BJ (cell line): ENCODE data around the gene METRNL. TPM values are rescaled to one million over a fixed set of nuclear protein-coding genes. Genes with fewer than 3 reads are reported as not detected.

Experiments used
- CTCF ChIA-PET: fragments of 350-600 bp; formaldehyde crosslinking; extraction: SDS; loops from one replicate; lab custom pipeline; 2021; ENCODE audit warnings: antibody characterized with exemption, inconsistent platforms; lab: Yijun Ruan, JAX
- POLR2A ChIA-PET: fragments of 300-600 bp; sonication (Branson Sonifier 250); formaldehyde crosslinking; extraction: SDS; loops from one replicate; lab custom pipeline; 2021; ENCODE audit warnings: antibody characterized with exemption; lab: Charles Lee
- DNase-seq: peaks from one replicate; pipeline ENCODE4 v3.0.0-alpha.2; 2011; ENCODE audit warnings: low read depth
- H3K27me3 ChIP-seq: 2 replicates; pipeline ENCODE4 v1.6.0; 2011; ENCODE audit warnings: low read length; ENCODE audit not compliant: control insufficient read depth, insufficient read depth
- H3K36me3 ChIP-seq: 2 replicates; pipeline ENCODE4 v1.5.1; 2011; ENCODE audit warnings: low read length; ENCODE audit not compliant: control insufficient read depth, insufficient read depth
- H3K4me3 ChIP-seq: 2 replicates; pipeline ENCODE4 v1.5.1; 2011; ENCODE audit warnings: low read depth, mild to moderate bottlenecking, control low read depth, low read length
- polyA plus RNA-seq: library from polyadenylated mRNA; depleted of rRNA; stranded (reverse); fragments of >200 nt; gene quantifications from 2 replicates; pipeline ENCODE4 v1.2.3, GENCODE V29; 2011
- TF ChIP-seq, protein P1 (sequence below): IDR thresholded peaks from 2 replicates; pipeline ENCODE4 v1.5.1; 2011; ENCODE audit warnings: low read depth, mild to moderate bottlenecking, control low read depth, inconsistent platforms, low read length, moderate library complexity; ENCODE audit not compliant: insufficient read depth

METRNL gene
- polyA plus RNA-seq, 1 experiment, result 63.2 TPM

DNA sequence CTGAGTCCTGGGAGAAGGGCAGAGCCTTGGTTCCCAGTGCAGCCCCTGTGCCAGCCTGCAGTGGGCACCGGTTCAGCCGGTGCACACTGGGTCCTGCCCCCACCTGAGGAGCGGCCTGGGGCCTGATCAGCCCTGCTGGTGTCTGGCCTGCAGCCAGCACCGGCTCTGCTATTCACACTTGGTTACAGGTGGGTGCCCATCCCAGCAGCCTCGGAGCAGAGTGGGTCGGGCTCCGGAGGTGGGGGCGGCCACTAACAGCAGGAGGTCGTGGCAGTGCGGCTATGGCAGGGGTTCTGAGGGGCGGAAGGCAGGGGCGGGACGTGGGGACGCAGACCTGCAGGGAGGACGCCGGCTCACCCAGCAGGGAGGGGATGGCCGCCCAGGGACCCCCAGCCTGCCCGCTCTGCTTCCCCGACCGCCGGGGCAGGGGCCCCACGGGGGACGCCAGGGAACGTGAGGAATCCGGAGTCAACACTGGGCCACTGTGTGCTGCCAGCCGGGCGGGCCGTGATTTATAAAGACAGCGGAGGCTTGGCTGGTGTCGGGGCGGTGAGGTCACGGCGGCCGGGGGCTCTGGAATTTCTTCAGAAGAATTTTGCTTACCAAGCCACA, 20.3 kb downstream of the METRNL start:
- CTCF ChIA-PET, result no interaction called here
- Histone ChIP-seq H3K27me3 (no peaks in the 10 kb centered on the region), H3K36me3 (peaks cover 22% of the 10 kb centered on the region), H3K4me3 (peak overlapping the region; percentile 10; the same call in 1 of the 2 replicates)
- DNase-seq, result no peak
- TF ChIP-seq, protein P1, sequence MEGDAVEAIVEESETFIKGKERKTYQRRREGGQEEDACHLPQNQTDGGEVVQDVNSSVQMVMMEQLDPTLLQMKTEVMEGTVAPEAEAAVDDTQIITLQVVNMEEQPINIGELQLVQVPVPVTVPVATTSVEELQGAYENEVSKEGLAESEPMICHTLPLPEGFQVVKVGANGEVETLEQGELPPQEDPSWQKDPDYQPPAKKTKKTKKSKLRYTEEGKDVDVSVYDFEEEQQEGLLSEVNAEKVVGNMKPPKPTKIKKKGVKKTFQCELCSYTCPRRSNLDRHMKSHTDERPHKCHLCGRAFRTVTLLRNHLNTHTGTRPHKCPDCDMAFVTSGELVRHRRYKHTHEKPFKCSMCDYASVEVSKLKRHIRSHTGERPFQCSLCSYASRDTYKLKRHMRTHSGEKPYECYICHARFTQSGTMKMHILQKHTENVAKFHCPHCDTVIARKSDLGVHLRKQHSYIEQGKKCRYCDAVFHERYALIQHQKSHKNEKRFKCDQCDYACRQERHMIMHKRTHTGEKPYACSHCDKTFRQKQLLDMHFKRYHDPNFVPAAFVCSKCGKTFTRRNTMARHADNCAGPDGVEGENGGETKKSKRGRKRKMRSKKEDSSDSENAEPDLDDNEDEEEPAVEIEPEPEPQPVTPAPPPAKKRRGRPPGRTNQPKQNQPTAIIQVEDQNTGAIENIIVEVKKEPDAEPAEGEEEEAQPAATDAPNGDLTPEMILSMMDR, result 0 out of 2 replicates have a peak, but pooled peaks have one; percentile 10
- POLR2A ChIA-PET, result no interaction called here

DNA sequence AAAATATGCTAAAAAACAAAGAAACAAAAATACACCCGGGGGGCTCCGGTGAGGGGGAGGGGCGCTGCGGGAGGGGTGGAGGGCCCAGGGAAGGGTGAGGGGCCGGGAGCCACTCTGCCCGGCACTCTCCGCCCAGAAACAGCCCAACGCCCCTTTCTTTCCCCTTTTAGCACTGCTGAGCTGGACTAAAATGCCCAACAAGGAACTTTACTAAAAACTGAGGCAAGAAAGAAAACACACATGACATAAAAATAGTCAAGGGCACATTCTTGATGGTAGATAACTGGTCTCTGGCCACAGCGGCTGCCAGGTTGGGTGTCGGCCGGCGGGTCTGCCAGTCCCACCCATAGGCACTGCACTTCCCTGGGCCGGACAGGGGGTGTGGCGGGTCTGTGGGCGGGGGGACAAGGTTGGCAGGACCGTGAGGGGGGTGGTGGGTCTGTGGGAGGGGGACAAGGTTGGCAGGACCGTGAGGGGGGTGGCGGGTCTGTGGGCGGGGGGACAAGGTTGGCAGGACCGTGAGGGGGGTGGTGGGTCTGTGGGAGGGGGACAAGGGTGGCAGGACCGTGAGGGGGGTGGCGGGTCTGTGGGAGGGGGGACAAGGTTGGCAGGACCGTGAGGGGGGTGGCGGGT, 20.9 kb downstream of the METRNL start:
- TF ChIP-seq, protein P1, result no peak
- Histone ChIP-seq H3K4me3 (no peak overlapping the region), H3K36me3 (peaks cover 16% of the 10 kb centered on the region), H3K27me3 (no peaks in the 10 kb centered on the region)
- ChIA-PET CTCF (no interaction called here), POLR2A (no interaction called here)
- DNase-seq, result no peak

GRCh38 chr17:83100853-83101391, 21.5 kb downstream of the METRNL start:
- CTCF ChIA-PET, result no interaction called here
- peaks cover 10% of the 10 kb centered on the region for H3K36me3 ChIP-seq
- POLR2A ChIA-PET, result no interaction called here
- no peak for DNase-seq
- TF ChIP-seq, protein P1, result no peak
- no peaks in the 10 kb centered on the region for H3K27me3 ChIP-seq
- no peak overlapping the region for H3K4me3 ChIP-seq

GRCh38 chr17:83101805-83102480, 22.5 kb downstream of the METRNL start:
- TF ChIP-seq, protein P1, result no peak
- ChIA-PET POLR2A (no interaction called here), CTCF (interaction anchor here (0.6 to 1.0 kb wide), 2 partner anchors 82 to 95 kb away, joined by 3 read pairs; no protein-coding TSS in a partner anchor)
- H3K36me3 ChIP-seq, result peaks cover under 1% of the 10 kb centered on the region; the same call in 1 of the 2 replicates
- DNase-seq, result no peak
- H3K27me3 ChIP-seq, result no peaks in the 10 kb centered on the region
- no peak overlapping the region for H3K4me3 ChIP-seq
